ENCODE measurements around the gene ADARB2.

ADARB2 gene

DNA sequence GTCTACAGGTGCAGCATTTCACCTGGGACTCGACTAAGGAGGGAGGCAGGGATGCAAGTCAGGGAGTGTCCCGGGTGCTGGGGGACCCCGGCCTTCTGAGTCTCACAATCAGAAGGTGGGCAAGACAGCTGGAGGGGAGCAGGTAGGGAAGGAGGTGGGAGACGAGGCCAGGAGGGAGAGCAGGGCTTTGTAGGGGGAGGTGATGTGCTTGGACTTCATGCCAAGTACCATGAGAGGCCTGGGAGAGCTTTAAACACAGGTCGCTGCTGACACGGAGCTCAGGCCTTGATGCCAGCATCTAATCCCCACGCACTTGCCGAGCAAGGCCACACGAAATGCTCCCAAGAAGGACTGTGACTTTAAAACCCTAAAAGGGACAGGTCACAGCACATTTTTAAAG is 244.7 kb downstream of the ADARB2 start:
- no peak for DNase-seq (ENCODE audit: low spot score)

DNA sequence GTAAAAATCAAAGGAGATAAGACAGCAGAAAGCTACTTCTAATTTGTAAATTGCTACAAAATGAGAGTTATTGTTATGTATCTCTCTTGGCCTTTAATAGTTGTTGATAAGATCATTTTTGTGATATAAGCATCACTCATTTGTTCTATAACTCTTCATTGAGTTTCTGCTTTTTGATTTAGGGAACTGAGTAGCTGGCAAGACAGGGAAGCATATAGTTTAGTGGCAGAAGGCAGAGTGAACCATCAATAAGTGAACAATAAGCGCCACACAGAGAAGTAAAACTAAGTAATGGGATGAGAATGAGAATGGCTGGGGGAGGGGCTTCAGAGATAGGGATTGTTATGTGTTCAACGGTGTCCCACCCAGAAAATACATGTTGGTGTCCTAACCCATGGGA is 245.4 kb downstream of the ADARB2 start:
- DNase-seq (ENCODE audit: low spot score), result no peak

DNA sequence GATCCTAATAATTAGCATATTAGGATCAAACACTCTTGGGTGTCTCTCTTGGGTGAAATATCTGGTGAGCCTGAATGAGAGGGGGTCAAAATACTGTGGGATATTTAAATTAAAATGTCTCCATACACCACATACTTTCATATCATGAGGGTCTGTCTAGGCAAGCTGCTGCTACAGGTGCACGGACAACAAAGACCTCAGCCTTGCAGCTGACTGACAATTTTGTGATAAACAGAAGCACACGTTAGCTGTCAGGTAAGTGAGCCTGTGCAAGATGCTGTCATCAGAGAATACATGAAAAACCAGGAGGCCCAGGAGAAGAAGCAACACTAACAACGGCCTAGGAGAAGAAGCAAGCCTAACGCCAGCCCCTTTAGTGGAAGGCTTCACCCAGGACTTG is 247.5 kb downstream of the ADARB2 start:
- DNase-seq (ENCODE audit: low spot score), result no peak

DNA sequence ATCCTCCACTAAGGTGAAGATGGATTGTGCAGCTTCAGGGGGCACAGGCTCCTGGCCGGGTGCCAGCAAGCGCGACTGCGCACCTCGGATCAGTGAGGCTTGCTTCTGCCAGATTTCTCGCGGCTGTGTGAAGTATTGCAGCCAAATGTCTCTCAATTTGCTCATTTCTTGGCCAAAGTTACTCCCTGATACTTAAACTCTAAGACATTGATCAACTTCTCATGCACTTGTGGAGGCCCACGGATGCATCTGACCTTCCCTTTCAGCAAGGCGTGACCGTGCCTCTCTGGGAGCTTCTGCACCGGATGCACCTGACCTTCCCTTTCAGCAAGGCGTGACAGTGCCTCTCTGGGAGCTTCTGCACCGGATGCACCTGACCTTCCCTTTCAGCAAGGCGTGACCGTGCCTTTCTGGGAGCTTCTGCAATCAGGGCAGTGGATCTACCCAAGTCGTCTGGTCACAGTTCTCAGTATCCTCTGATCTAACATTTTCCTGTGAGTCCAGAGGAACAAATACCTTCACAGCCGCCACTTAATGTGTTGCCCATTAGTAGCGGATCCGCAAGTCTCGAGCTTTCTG is 248.3 kb downstream of the ADARB2 start:
- DNase-seq (ENCODE audit: low spot score), result no peak

DNA sequence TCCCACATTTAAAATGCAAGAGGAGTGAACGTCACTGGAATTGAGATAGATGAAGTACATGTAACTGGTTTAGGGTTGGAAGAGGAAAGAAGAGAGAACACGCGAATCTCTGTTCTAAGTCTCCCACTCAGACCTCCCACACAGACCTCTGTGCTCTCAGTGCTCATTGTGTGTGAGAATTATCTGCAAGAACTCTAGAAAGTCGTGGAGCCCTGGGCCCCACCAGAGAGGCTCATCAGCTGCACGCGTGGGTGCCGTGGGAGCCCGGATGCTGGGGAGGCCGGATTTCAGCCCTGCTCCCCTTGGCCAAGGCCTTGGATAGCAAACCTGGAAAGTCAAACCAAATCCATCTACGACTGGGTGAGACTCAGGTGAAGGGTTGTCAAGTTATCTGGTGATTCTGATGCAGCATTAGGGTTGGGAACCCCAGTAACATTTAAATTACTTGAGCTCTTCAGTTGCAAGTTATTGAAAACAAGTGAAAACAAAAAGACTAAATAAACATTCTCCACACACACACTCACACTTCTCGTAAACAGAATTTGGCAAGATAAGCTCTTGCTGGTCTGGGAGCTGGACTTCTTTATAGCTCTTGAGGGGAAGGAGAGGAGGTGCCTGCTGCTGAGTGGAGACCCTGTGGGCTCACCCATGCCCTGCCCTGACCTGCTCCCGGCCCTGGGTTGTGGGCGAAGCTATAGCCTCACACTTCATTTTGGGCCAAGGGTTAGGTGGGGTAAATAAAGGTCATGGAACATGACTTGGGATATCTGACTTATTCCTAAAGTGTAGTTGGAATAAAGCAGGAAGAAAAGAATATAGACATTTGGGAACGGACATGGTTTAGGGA is 250.3 kb downstream of the ADARB2 start:
- DNase-seq (ENCODE audit: low spot score), result no peak

DNA sequence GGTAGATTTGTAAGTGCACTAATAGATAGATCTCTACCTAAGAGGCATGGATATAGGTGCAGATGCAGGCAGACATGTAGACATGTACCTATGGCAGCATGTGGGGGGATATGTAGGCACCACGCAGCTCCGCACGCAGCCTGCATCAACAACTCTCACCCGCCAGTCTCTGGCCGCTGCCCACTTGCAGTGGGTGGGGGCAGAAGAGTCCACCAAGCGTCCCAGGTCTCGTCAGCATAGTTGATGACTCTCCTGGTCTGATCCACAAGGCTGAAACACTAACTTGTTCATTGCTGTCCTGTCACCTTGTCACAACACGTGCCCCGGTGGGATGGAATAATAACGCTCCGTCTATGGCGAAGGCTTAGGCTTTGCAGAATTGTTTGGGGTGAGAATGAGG is 252.0 kb downstream of the ADARB2 start:
- no peak for DNase-seq (ENCODE audit: low spot score)

DNA sequence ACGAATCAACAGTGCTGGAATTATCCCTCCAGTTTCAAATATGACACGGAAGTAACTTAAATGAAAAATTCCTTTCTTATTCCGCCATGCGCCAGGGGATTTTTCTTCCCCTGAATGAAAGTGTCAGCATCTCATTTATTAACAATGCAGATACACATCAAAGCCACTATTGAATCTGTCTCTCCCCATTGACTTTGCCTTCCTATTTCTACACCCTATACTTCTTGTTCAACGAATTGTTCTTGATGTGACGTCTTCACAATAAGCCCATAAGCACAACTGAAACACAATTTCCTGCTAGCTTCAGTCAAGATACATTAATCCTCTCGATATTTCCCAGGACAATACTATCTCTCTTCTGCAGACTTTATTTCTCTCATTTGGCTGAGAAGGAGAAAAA is 253.5 kb downstream of the ADARB2 start:
- no peak for DNase-seq (ENCODE audit: low spot score)

DNA sequence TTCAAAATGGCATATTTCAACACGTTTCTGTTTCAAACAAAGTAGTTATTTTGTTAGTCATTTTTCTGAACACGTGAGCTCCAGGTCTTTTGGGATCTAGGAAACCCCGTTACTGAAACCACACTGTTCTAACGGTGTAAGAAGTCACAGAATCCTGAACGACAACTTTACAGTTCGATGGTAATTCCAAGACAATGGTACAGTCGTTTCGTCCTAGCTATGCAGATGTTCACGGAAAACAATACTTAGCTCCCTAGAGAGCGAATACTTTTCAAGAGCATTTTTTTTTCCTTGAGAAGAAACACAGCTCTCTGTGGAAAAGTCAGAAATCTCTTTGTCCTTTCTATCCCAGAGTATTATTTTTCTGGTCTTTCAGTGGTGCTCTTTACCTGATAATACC is 254.1 kb downstream of the ADARB2 start:
- no peak for DNase-seq (ENCODE audit: low spot score)

DNA sequence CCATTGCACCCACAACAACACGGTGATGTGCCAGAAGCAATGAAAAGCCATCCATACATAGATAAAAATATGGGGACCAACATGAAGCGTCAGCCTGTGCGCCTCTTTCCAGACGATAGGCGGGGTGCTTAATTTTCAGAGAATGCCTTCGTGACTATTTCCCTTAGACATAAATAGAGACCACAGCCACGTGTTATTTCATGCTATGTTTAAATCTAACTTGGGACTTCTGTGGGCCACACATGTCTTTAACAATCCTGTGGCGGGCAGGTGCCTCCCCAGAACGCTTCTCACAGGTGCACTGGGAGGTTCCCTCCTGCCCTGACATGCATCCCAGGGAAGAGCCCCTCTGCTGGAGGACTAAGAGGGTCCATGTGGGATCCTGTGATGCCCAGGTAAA is 259.7 kb downstream of the ADARB2 start:
- DNase-seq (ENCODE audit: low spot score), result no peak

DNA sequence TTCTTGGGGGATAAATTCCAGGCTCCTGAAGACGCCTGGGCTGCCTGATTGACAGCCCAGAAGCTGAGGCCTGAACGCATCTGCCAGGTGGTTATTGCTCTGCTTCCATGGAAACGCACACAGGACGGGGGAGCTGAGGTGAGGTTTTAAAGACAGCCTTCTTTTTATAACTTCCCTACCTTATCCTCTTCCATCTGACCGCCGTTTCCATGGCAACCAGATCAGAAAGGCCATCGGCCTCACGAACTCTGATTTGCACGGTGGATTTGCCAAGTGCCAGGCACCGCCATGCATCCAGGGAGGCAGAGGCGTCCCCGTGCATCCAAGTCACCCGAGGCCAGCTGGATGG is 260.9 kb downstream of the ADARB2 start:
- DNase-seq (ENCODE audit: low spot score), result no peak

DNA sequence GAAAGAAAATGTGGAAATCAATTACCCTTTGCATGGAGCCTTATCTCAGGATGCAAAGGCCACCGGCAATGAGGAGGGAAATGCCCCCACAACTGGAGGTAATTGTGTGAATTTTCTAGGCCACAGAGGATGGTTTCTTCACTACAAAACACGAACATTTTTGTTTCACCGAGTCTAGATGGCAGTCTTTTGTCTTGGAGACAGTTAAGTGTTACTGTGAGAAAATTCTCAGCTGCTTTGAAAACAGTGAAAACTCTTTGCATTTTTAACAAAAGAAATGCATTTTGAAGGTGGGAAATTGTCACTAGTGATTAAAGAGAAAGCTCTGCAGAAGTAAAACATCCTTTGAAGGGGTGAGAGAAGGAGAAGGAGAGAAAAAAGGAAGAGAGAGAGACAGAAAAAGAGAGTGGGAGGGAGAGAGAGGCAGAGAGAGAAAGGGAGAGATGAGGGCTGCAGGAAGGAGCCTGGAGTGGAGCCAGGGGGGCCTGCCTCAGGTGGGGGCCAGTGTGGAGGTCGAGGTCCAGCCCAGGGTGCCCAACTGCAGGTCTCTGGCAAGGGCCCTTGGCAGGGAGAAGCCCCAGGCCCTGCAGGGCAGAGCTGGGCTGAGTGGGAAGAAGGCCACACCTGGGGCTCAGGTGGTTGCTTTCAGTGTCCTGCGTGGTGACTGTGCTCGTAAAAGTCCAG is 261.4 kb downstream of the ADARB2 start:
- DNase-seq (ENCODE audit: low spot score), result no peak

DNA sequence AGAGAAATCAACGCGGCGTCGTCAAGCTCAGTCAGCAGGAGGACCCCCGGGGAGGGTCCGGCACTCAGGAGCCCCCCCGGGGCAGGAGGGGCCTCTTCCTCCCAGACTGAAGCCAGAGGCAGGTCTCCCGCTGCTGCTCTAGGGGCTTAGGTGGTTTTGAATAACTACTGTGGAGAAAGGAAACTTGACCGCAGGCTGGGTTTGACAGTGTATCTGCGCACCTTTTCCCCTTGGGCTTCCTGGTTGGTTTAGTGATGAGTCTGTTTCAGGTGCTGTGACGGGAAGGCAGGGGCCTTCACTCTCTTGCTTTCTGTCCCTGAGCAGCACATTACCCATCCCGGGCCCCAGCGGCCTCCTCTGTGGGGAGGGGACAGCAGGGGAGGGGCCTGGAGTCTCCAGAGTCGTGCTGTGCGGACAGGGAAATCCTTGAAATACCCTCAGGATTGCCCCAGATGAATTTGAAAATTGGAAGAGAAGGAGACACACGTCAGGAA is 262.2 kb downstream of the ADARB2 start:
- DNase-seq (ENCODE audit: low spot score), result no peak

DNA sequence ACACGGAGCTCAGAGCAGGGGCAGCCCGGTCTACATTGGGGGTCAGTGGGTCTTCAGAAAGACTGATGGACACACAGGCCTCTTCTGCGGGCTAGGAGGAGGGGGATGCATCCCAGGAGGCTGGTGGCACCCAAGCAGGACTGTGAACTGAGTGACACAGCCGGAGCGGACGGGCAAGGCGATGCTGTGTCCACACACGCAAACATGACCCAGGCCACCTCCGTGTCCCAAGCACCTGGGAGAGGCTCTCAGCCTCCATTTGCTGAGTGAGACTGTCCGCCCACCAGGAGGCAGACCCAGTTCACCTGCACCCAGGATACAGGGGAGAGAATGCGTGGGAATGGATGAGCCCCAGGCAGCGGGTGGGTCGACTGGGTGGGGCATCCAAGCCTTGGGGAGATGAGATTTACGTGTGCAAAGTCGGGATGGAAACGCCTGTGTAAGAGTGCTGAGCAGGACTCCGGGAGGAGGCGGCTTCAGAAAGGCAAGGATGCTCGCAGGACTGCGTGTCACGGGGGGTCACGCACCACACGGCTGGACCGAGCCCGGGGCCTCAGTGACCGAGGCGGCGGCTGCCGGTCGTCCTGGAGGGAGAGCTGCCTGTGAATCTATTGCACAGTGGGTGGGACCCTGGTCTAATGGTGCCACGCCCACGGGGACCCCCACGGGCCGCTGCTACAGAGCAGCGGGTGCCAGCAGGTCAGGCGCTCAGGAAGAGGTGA is 262.8 kb downstream of the ADARB2 start:
- no peak for DNase-seq (ENCODE audit: low spot score)

DNA sequence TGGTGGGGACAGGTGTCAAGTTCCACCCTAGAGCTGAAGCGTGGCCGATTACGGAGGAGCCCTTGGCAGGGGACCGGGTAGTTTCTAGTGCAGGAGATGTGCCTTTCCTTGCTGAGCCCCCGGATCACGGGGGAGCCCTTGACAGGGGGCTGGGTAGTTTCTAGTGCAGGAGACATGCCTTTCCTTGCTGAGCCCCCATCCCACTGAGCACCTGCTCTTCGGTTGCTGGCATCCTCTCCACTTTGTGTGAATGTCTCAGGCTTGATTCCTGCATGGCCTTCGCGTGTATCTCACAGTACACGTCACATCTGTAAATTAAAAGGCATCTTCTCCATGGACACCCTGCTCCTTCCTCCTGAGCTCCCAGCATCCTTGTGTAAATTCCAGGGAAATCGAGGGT is 263.5 kb downstream of the ADARB2 start:
- DNase-seq (ENCODE audit: low spot score), result no peak

DNA sequence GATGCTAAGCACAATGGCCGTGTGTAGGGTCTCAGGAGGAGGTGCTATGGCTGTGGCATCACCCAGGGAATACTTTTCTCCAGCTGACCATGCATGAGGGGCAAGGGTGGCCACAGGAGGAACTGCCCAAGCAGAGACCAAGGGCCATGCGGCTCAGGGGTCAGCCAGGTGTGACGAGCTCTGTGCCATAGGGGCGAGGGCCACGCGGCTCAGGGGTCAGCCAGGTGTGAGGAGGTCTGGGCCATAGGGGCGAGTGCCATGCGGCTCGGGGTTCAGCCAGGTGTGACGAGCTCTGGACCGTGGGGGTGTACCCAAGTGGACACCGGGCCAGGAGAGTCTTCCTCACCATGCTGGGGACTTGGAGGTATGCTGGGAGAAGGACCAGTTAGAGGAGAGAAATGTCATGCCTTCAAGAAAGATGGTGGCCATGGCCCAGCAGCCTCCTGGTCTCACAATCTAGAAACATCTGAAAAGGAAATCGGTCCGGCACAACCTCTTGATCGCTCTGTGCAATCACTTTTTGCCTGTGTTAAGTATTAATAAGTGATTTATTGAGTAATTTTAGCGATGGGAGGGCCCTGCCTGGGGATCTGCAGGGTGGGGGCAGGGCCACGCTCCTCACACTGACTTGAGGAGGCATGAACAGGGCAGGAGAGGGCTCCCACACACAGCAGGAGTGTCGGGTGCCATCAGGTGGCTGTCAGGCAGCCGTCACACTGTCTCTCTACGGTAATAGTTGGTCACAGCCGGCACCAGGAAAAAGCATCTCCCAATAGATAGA is 265.0 kb downstream of the ADARB2 start:
- no peak for DNase-seq (ENCODE audit: low spot score)

DNA sequence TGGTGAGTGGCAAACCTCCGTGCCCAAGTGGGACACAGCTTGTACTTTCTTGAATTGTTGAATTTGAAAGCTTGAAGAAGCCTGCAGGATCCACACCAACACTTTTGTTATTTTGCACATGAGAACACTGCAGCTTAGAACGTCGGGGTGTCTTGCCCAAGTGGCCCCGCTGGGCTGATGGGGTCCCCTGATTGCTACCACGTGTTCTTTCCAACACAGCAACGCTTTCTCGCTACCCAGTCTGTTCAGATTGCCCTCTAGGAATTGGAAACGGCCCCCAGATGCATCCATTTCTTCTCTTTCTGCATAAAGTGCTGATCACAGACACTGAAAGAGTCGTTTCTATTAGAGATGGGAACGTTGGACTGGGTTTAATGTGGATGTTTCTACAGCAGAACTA is 268.5 kb downstream of the ADARB2 start:
- DNase-seq (ENCODE audit: low spot score), result no peak

DNA sequence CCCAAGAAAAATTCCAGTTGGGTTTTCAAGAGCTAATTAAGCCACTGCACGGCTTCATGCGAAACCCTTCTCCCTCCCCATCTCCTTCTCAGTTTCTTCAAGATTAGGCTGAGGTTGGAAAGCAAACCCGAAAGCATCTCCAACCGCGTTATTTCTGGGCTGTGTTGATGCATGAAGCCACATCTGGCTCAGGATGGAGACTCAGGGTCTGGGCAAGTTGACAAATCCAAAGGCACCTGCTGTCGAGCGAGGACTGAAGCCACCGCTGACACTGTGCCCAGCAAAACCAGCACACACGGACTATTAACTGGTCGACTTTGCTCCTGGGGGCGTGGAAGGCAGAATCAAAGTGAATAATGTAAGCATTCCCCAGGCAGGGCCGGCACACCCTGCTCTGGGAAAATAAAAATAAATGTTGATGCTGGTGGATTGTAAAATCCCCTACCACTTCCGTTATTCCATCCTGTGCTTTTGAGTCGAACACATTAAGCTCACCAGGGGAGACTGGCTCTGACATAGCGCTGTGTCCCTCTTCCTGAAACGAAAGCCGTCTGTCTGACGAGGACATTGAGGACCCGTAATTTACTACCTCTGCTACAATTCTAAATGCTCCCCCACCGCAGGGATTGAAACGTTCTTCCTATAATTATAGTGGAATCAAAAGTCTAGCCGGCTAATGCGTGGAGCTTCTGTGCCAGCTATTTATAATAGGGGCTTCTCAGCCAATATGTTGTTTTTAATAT is 269.8 kb downstream of the ADARB2 start:
- DNase-seq (ENCODE audit: low spot score), result no peak

DNA sequence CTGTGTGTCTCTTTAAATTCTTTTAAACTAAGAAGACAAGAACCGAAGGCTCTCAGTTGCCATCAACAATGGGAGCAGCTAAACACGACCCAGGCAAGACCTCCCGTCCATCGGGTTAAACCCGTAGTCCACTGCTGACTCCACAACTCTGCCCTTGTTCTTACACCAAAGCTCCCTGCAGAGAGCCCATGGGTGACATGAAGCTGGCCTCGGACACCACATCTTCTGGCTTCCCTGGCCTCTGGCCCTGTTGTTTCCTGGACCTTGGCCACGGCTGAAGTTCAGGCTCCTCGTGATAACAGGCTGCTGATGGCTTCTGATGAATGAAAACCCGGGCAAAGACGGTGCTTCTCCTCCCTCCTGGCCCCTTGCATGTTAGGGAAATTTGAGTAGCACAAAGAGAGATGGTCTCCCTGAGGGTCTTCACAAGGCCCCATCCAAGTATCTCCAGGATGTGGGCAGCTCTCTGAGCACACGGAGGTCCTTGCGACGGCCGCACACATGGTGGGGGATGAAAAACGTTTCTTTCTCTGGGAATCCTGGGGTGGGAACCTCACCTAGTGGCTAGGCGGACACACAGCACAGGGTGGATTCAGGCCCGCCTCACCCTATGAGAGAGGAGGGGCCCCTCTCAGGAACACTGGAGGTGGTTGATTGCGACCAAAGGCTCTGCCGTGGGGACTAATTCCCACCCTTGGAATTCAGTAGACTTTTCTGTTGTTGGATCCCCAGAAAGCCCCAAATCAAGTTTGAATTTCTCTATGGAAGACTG is 271.1 kb downstream of the ADARB2 start:
- no peak for DNase-seq (ENCODE audit: low spot score)

DNA sequence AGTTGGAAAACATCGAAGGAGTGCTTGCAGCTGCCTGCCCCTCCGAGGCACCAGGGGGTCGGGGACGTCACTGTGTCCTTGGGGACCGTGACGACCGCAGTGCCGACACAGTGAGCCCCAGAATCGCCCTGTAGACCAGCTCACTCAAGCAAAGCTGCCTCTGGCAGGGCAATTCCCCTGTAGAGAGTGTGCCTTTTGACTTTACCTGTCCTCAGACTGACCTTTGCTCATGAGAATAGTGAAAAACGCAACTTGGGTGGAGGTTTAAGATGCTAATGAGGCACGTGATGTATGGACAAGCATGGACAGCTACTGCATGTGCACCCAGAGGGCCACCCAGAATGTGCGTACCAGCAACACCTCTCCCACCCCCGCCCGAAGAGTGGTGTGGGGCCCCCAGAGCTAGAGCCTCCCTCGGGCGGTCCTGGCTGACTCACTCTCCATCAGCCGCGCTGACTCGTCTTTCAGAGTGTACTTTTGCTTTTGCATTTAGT is 271.9 kb downstream of the ADARB2 start:
- DNase-seq (ENCODE audit: low spot score), result no peak

DNA sequence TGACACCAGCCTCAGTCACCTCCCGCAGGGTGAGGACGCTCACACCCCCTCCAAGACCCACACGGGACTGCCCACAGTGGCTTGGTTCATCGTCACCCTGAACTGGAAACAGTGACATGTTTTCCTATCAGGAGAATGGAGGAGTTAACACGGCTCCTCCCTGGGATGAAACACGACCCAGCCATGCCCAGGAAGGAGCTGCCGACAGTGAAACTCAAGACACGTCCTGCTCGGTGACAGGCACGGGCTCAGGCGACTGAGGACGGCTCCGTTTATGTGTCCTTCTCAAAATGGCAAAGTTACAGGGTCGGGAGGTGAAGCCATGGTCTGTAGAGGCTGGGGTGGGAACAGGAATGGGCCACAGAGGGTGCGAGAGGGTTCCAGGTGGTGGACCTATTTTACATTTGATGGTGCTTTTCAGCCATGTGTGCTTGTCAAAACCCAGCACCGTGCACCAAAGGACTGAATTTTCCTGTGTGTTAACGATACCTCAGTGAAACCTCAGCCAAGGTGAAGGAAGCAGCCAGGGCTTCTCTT is 272.4 kb downstream of the ADARB2 start:
- DNase-seq (ENCODE audit: low spot score), result no peak

Data from LoVo (cell line).